Right lobe of liver (tissue), 6 donors: ENCODE results near the gene MID1. TPM values are rescaled to one million over a fixed set of nuclear protein-coding genes. Genes with fewer than 3 reads are reported as not detected.

Experiments used
- ATAC-seq, 4 donors: fragments of 200-7000 bp; cut with Tn5 transposase; one replicate each; pipeline ENCODE4 v1.9.1; 2020; ENCODE audit warnings: mild to moderate bottlenecking in 4 of 4, moderate library complexity in 4 of 4
- DNase-seq, 3 donors: peaks; one replicate each; pipeline ENCODE4 v3.0.0-alpha.2; 2020
- H3K27ac ChIP-seq, 3 donors: fragments of 200-600 bp; one replicate each; pipeline ENCODE4 v1.8.0; 2022
- H3K27me3 ChIP-seq, 2 donors: fragments of 200-600 bp; one replicate each; pipeline ENCODE4 v1.8.0; 2022
- H3K36me3 ChIP-seq, 4 donors: fragments of 200-600 bp; sonication (generic) in 1 of 4; one replicate each; pipeline versions ENCODE4 v1.5.1 to v1.8.0; 2017 to 2022; ENCODE audit warnings: control low read depth in 1 of 4
- H3K4me1 ChIP-seq, 4 donors: fragments of 200-600 bp; sonication (generic) in 1 of 4; one replicate each; pipeline versions ENCODE4 v1.5.1 to v1.8.0; 2017 to 2022; ENCODE audit warnings: control low read depth in 1 of 4
- H3K4me3 ChIP-seq, 3 donors: fragments of 200-600 bp; one replicate each; pipeline ENCODE4 v1.8.0; 2022
- H3K9me3 ChIP-seq, 4 donors: fragments of 200-600 bp; sonication (generic) in 1 of 4; one replicate each; pipeline versions ENCODE4 v1.5.1 to v1.8.0; 2017 to 2022; ENCODE audit warnings: control low read depth in 1 of 4
- POLR2A ChIP-seq: fragments of 450-650 bp; IDR thresholded peaks from one replicate; pipeline ENCODE4 v1.6.1; 2017; ENCODE audit warnings: antibody characterized with exemption, mild to moderate bottlenecking
- WGBS: methylation state at CpG from one replicate; pipeline ENCODE4 v1.1.6; 2018; ENCODE audit warnings: low coverage, low lambda C conversion rate; ENCODE audit not compliant: insufficient coverage; ENCODE audit errors: missing lambda C conversion rate; 5-methylcytosine and 5-hydroxymethylcytosine counted together
- intact Hi-C, 2 donors: fragments of 100-400 bp; cut with DNase I; formaldehyde crosslinking; loops; one replicate each; pipeline versions ENCODE4 v1.11.2 to v1.14.1; 2022
- total RNA-seq, 6 experiments: library from RNA; depleted of rRNA in 2 of 6; stranded (reverse); fragments of >200 nt in 2 of 6; fragmentation: NEBNext Ultra II Directional in 3 of 6; extraction: Animal tissue kit (Norgen Biotek cat#: 25700) in 3 of 6; gene quantifications; one replicate each; pipeline versions ENCODE4 v1.1.0 to v1.2.4, GENCODE V29; 2016 to 2023
- TF ChIP-seq, protein P1 (sequence below), 4 donors: fragments of 200-600 bp in 3 of 4; fragments of 450-650 bp in 1 of 4; IDR thresholded peaks; one replicate each; pipeline versions ENCODE4 v1.5.1 to v1.8.0; 2016 to 2022; ENCODE audit warnings: antibody characterized with exemption in 4 of 4, mild to moderate bottlenecking in 2 of 4
- donor health status: DM: no; HTN: yes; CAD: no.
- donor health status: DM: no; HTN: no; CAD: no.
- donor health status: DM: no; HTN: no; CAD: no.
- donor health status: DM: no; HTN: yes; CAD: no.
- donor health status: DM: no; HTN: yes; CAD: no.

The MID1 gene
- total RNA-seq, 6 experiments from 2014 or later = 2.2 to 10.0 (median 4.6) TPM

DNA sequence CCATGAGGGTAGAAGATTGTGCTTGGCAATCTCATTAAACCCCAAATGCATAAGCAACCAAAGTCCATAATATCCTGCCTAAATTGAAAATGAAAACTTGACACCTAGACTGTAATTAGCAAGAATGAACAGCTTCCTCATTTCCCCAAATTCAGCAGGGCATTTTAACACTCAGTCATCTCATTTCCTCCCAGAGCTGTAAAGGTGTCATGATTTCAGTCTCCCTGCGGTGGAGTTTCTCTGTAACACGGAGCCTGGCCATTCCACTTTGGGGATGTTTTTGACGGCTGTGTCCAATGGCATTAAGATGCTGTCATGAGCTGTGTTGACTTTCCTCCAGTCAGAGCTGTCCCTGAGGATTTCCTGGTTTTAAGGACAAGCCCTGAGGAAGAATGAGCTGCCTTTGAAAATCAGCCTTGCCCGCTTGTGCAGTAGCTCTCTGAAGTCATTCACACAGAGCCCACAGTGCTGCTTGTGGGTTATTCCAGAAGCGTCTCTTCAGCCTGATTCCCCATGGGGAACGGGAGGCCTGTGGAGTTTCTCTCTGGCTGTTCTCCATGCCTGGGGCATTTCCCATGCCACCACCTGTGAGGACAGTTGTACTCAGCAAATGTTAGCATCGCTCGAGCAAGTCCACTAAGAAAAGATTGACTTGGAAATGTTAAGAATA is 187.0 kb downstream of the MID1 start:
- DNase-seq (no peak), ATAC-seq (no peak)
- intact Hi-C loops = no loop called here
- no peak overlapping the region for H3K4me3 ChIP-seq
- 69% methylated on average over 5 of the region's 8 CpGs for whole genome bisulfite sequencing
- no peak overlapping the region for H3K27ac ChIP-seq
- H3K4me1 ChIP-seq = no peaks in the 10 kb centered on the region
- TF ChIP-seq POLR2A = no peak
- TF ChIP-seq, protein P1, sequence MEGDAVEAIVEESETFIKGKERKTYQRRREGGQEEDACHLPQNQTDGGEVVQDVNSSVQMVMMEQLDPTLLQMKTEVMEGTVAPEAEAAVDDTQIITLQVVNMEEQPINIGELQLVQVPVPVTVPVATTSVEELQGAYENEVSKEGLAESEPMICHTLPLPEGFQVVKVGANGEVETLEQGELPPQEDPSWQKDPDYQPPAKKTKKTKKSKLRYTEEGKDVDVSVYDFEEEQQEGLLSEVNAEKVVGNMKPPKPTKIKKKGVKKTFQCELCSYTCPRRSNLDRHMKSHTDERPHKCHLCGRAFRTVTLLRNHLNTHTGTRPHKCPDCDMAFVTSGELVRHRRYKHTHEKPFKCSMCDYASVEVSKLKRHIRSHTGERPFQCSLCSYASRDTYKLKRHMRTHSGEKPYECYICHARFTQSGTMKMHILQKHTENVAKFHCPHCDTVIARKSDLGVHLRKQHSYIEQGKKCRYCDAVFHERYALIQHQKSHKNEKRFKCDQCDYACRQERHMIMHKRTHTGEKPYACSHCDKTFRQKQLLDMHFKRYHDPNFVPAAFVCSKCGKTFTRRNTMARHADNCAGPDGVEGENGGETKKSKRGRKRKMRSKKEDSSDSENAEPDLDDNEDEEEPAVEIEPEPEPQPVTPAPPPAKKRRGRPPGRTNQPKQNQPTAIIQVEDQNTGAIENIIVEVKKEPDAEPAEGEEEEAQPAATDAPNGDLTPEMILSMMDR (IDR thresholded peaks at IDR 0.05) = no peak
- no peaks in the 10 kb centered on the region for H3K36me3 ChIP-seq
- H3K9me3 ChIP-seq = no peaks in the 10 kb centered on the region
- no peaks in the 10 kb centered on the region for H3K27me3 ChIP-seq

DNA sequence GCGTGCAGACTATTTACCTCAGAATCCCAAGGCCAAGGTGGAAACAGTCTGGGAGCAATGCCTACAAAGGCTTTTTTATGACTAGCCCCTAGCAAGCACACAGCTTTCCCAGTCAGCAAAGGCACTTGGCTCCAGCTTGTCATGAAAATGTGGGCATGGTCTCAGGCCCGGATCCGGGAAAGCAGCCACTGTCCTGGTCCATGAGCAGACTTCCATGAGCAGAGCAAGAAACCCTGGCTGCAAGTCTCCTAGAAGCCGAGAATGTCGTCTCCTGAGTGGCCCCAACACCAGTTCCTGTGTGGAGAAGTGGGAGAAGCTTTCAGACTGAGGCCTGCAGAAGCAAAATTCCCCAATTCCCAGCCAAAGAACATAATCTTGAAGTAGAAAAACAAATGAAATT is 190.5 kb downstream of the MID1 start:
- no peaks in the 10 kb centered on the region for H3K9me3 ChIP-seq
- no peaks in the 10 kb centered on the region for H3K4me1 ChIP-seq
- H3K4me3 ChIP-seq = no peak overlapping the region
- WGBS = 56% methylated on average over 3 of the region's 5 CpGs
- no peaks in the 10 kb centered on the region for H3K27me3 ChIP-seq
- ATAC-seq = no peak
- no peak overlapping the region for H3K27ac ChIP-seq
- intact Hi-C loops = no loop called here
- no peaks in the 10 kb centered on the region for H3K36me3 ChIP-seq
- TF ChIP-seq, protein P1 (IDR thresholded peaks at IDR 0.05) = no peak
- no peak for TF ChIP-seq POLR2A
- no peak for DNase-seq

DNA sequence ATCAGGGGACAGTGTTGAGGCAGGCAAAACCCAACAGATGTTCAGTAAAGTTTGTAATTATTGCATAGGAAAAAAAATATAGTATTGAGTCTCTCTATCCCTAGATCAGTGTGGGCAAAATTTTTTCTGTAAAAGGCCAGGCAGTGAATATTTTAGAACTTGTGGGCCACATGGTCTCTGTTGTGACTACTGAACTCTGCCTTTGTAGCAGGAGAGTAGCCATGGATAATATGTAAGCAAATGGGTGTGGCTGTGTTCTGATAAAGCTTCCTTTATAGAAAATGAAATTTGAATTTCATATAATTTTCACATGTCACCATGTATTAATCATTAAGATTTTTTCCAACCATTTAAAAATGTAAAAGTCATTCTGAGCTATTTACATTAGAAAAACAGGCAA is 193.1 kb downstream of the MID1 start:
- DNase-seq (no peak), ATAC-seq (no peak)
- intact Hi-C loops = no loop called here
- H3K4me3 ChIP-seq = no peak overlapping the region
- no peaks in the 10 kb centered on the region for H3K4me1 ChIP-seq
- H3K36me3 ChIP-seq = no peaks in the 10 kb centered on the region
- no peaks in the 10 kb centered on the region for H3K9me3 ChIP-seq
- no peak overlapping the region for H3K27ac ChIP-seq
- no peak for TF ChIP-seq POLR2A
- TF ChIP-seq, protein P1 (IDR thresholded peaks at IDR 0.05) = no peak
- H3K27me3 ChIP-seq = no peaks in the 10 kb centered on the region

DNA sequence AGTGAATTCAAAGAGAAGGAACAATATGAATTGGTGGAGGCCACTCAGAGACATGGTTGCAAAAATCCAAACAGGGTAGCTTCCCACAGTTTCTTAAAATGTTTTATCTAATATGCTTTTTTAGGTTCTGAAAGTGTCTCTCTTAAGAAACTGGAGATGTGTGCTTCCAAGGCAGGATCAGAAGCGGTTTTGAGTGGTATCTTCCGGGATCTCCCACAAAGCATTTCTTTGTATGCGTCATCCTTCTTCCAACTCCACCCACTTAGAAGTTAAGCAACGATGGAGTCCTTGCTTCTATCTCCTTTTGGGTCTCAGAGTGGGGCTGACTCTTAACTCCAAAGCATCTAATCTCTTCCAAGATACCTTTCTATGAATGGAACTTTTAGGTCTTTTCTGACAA is 196.7 kb downstream of the MID1 start:
- intact Hi-C loops = no loop called here
- 47% methylated on average over 4 of the region's 4 CpGs for WGBS
- no peak for ATAC-seq
- DNase-seq = no peak
- TF ChIP-seq, protein P1 (IDR thresholded peaks at IDR 0.05) = no peak
- TF ChIP-seq POLR2A = no peak
- H3K27ac ChIP-seq = no peak overlapping the region
- H3K27me3 ChIP-seq = no peaks in the 10 kb centered on the region
- H3K4me1 ChIP-seq = no peaks in the 10 kb centered on the region
- H3K36me3 ChIP-seq = no peaks in the 10 kb centered on the region
- no peak overlapping the region for H3K4me3 ChIP-seq
- H3K9me3 ChIP-seq = peaks cover 0 to 2% (median 0%) of the 10 kb centered on the region in 4 donors

DNA sequence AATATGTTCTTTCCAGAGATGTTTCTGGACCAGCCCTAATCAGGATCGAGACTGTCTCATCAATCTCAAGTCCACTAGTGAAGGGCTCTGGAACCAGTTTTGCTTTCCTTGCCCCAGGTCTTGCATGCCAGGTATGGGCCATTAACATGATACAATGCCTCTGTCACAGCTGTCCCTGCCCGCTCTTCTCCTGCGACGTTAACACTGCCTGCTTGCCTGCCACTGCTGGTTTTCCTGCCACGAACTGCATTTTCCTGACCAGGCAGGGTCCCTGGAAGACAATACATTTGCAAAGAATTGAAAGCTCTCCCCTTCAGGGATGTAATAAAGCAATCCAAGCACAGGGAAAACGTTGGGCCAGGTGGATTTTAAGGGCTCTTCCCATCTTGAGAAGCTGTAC is 200.3 kb downstream of the MID1 start:
- Histone ChIP-seq H3K36me3 (no peaks in the 10 kb centered on the region), H3K27me3 (no peaks in the 10 kb centered on the region), H3K4me1 (no peaks in the 10 kb centered on the region), H3K9me3 (peaks cover 0 to 2% (median 0%) of the 10 kb centered on the region in 4 donors), H3K4me3 (no peak overlapping the region), H3K27ac (no peak overlapping the region)
- ATAC-seq (no peak), DNase-seq (no peak)
- 43% methylated on average over 6 of the region's 6 CpGs for WGBS
- intact Hi-C loops = no loop called here
- TF ChIP-seq, protein P1 (IDR thresholded peaks at IDR 0.05) = no peak
- TF ChIP-seq POLR2A = no peak
